OCI-LY3 (cell line): ENCODE results near the gene ADGRG6.

Experiments
- CTCF ChIP-seq: fragments of 200-600, 300-600 bp; sonication (generic); IDR thresholded peaks from 2 replicates; pipeline ENCODE4 v1.5.1; 2014; ENCODE audit warnings: antibody characterized with exemption, low read length, low read depth
- EZH2phosphoT487 ChIP-seq: fragments of 200-600 bp; shearing (Covaris generic); IDR thresholded peaks from 2 replicates; pipeline ENCODE4 v1.6.1; 2018; ENCODE audit warnings: antibody characterized with exemption, mixed run types, low read depth

GRCh38 chr6:142321451-142321850 is 19.6 kb downstream of the ADGRG6 start:
- no peak for TF ChIP-seq CTCF
- TF ChIP-seq EZH2phosphoT487, result no peak
